Neuron (in vitro differentiated cells): ENCODE data around the gene SOX11.

Experiments used
- H2AFZ ChIP-seq: one replicate; pipeline ENCODE4 v1.6.1; 2013; ENCODE audit warnings: low read depth, mild to moderate bottlenecking, inconsistent platforms, low read length, moderate library complexity
- H3K27me3 ChIP-seq: one replicate; pipeline ENCODE4 v1.6.1; 2013; ENCODE audit warnings: low read length; ENCODE audit not compliant: insufficient read depth
- H3K36me3 ChIP-seq: one replicate; pipeline ENCODE4 v1.6.1; 2013; ENCODE audit warnings: low read length; ENCODE audit not compliant: insufficient read depth
- H3K4me1 ChIP-seq: one replicate; pipeline ENCODE4 v1.6.1; 2013; ENCODE audit warnings: low read length; ENCODE audit not compliant: insufficient read depth
- H3K4me3 ChIP-seq: 2 replicates; pipeline ENCODE4 v1.5.1; 2013; ENCODE audit warnings: mild to moderate bottlenecking, low read length, moderate library complexity
- H3K9me3 ChIP-seq: one replicate; pipeline ENCODE4 v1.6.1; 2013; ENCODE audit warnings: low read length

The SOX11 gene

GRCh38 chr2:5719629-5720334 lies 27.6 kb downstream of the SOX11 start:
- H3K4me3 ChIP-seq, result no peak overlapping the region
- peaks cover 5% of the 10 kb centered on the region for H3K9me3 ChIP-seq
- H3K36me3 ChIP-seq, result no peaks in the 10 kb centered on the region
- no peaks in the 10 kb centered on the region for H3K4me1 ChIP-seq
- H3K27me3 ChIP-seq, result no peaks in the 10 kb centered on the region
- no peak overlapping the region for H2AFZ ChIP-seq

- no peaks in the 10 kb centered on the region for H3K27me3 ChIP-seq
- no peak overlapping the region for H2AFZ ChIP-seq
- H3K9me3 ChIP-seq, result peaks cover 5% of the 10 kb centered on the region
- H3K4me3 ChIP-seq, result no peak overlapping the region
- H3K36me3 ChIP-seq, result no peaks in the 10 kb centered on the region
- peaks cover 5% of the 10 kb centered on the region for H3K4me1 ChIP-seq
Measured at GRCh38 chr2:5720426-5720825, 28.2 kb downstream of the SOX11 start.

GRCh38 chr2:5722236-5722635 lies 30.1 kb downstream of the SOX11 start:
- Histone ChIP-seq H3K27me3 (no peaks in the 10 kb centered on the region), H3K4me1 (peaks cover 14% of the 10 kb centered on the region), H3K4me3 (no peak overlapping the region), H3K36me3 (no peaks in the 10 kb centered on the region), H2AFZ (no peak overlapping the region), H3K9me3 (peaks cover 5% of the 10 kb centered on the region)

GRCh38 chr2:5723791-5724735 lies 31.9 kb downstream of the SOX11 start:
- Histone ChIP-seq H3K36me3 (no peaks in the 10 kb centered on the region), H3K27me3 (no peaks in the 10 kb centered on the region), H2AFZ (no peak overlapping the region), H3K4me3 (no peak overlapping the region), H3K9me3 (peaks cover 2% of the 10 kb centered on the region), H3K4me1 (peaks cover 21% of the 10 kb centered on the region)

GRCh38 chr2:5725072-5725471 lies 32.9 kb downstream of the SOX11 start:
- peaks cover 21% of the 10 kb centered on the region for H3K4me1 ChIP-seq
- no peaks in the 10 kb centered on the region for H3K27me3 ChIP-seq
- H3K36me3 ChIP-seq, result no peaks in the 10 kb centered on the region
- H3K9me3 ChIP-seq, result peaks cover 2% of the 10 kb centered on the region
- peak overlapping the region; percentile 62 for H3K4me3 ChIP-seq
- no peak overlapping the region for H2AFZ ChIP-seq

GRCh38 chr2:5725794-5726463 lies 33.7 kb downstream of the SOX11 start:
- Histone ChIP-seq H3K9me3 (no peaks in the 10 kb centered on the region), H3K27me3 (no peaks in the 10 kb centered on the region), H3K4me3 (peak overlapping the region; percentile 62), H3K36me3 (no peaks in the 10 kb centered on the region), H3K4me1 (peaks cover 21% of the 10 kb centered on the region), H2AFZ (peak overlapping the region; percentile 48)

GRCh38 chr2:5727235-5727634 lies 35.1 kb downstream of the SOX11 start:
- Histone ChIP-seq H2AFZ (no peak overlapping the region), H3K9me3 (peaks cover 4% of the 10 kb centered on the region), H3K4me3 (peak overlapping the region; percentile 62), H3K36me3 (no peaks in the 10 kb centered on the region), H3K4me1 (peaks cover 21% of the 10 kb centered on the region), H3K27me3 (no peaks in the 10 kb centered on the region)

GRCh38 chr2:5729416-5729815 lies 37.2 kb downstream of the SOX11 start:
- Histone ChIP-seq H3K36me3 (no peaks in the 10 kb centered on the region), H3K27me3 (no peaks in the 10 kb centered on the region), H3K9me3 (peaks cover 6% of the 10 kb centered on the region), H3K4me3 (no peak overlapping the region), H3K4me1 (peaks cover 21% of the 10 kb centered on the region), H2AFZ (no peak overlapping the region)

GRCh38 chr2:5730386-5730785 lies 38.2 kb downstream of the SOX11 start:
- Histone ChIP-seq H2AFZ (no peak overlapping the region), H3K4me3 (no peak overlapping the region), H3K27me3 (no peaks in the 10 kb centered on the region), H3K4me1 (peaks cover 16% of the 10 kb centered on the region), H3K36me3 (no peaks in the 10 kb centered on the region), H3K9me3 (peaks cover 6% of the 10 kb centered on the region)

GRCh38 chr2:5734859-5735520 lies 42.8 kb downstream of the SOX11 start:
- Histone ChIP-seq H3K9me3 (peaks cover 6% of the 10 kb centered on the region), H3K36me3 (no peaks in the 10 kb centered on the region), H2AFZ (no peak overlapping the region), H3K4me3 (no peak overlapping the region), H3K27me3 (no peaks in the 10 kb centered on the region), H3K4me1 (no peaks in the 10 kb centered on the region)

GRCh38 chr2:5735521-5735861 lies 43.3 kb downstream of the SOX11 start:
- H3K27me3 ChIP-seq, result no peaks in the 10 kb centered on the region
- no peaks in the 10 kb centered on the region for H3K4me1 ChIP-seq
- H3K36me3 ChIP-seq, result no peaks in the 10 kb centered on the region
- peaks cover 6% of the 10 kb centered on the region for H3K9me3 ChIP-seq
- no peak overlapping the region for H2AFZ ChIP-seq
- H3K4me3 ChIP-seq, result no peak overlapping the region

- Histone ChIP-seq H3K4me1 (no peaks in the 10 kb centered on the region), H3K9me3 (peaks cover 6% of the 10 kb centered on the region), H3K36me3 (no peaks in the 10 kb centered on the region), H3K4me3 (no peak overlapping the region), H3K27me3 (no peaks in the 10 kb centered on the region), H2AFZ (no peak overlapping the region)
Measured at GRCh38 chr2:5736050-5736449, 43.9 kb downstream of the SOX11 start.

GRCh38 chr2:5736886-5737285 lies 44.7 kb downstream of the SOX11 start:
- no peaks in the 10 kb centered on the region for H3K27me3 ChIP-seq
- no peaks in the 10 kb centered on the region for H3K4me1 ChIP-seq
- peaks cover 4% of the 10 kb centered on the region for H3K9me3 ChIP-seq
- H3K4me3 ChIP-seq, result no peak overlapping the region
- H3K36me3 ChIP-seq, result no peaks in the 10 kb centered on the region
- H2AFZ ChIP-seq, result no peak overlapping the region
